GM23338 (cell line): ENCODE results near the gene NTN3. TPM values are rescaled to one million over a fixed set of nuclear protein-coding genes. Genes with fewer than 3 reads are reported as not detected.

Experiments
- ATAC-seq: fragments of 200-7000 bp; cut with Tn5 transposase; 3 replicates; pipeline ENCODE4 v1.9.1; 2020
- DNase-seq: peaks from one replicate; pipeline ENCODE4 v3.0.0-alpha.2; 2015; ENCODE audit warnings: low spot score
- H2AFZ ChIP-seq: fragments of 200-600 bp; sonication (generic); 2 replicates; pipeline ENCODE4 v1.8.0; 2016; ENCODE audit warnings: antibody characterized with exemption, mild to moderate bottlenecking, moderate library complexity
- H3F3A ChIP-seq: fragments of 200-600 bp; sonication (generic); replicated peaks from 2 replicates; pipeline ENCODE4 v1.8.0; 2017; ENCODE audit warnings: antibody characterized with exemption, mixed run types, low read depth
- H3K27ac ChIP-seq: fragments of 200-600 bp; sonication (generic); 2 replicates; pipeline ENCODE4 v1.6.1; 2016; ENCODE audit warnings: low read depth
- H3K27me3 ChIP-seq: fragments of 200-600 bp; sonication (generic); 2 replicates; pipeline ENCODE4 v1.8.0; 2016; ENCODE audit warnings: mild to moderate bottlenecking, mixed run types, moderate library complexity; ENCODE audit not compliant: insufficient read depth
- H3K36me3 ChIP-seq: fragments of 200-600 bp; sonication (generic); 2 replicates; pipeline ENCODE4 v1.8.0; 2016; ENCODE audit warnings: mild to moderate bottlenecking; ENCODE audit not compliant: insufficient read depth
- H3K4me1 ChIP-seq: fragments of 200-600 bp; sonication (generic); 2 replicates; pipeline ENCODE4 v1.8.0; 2016; ENCODE audit warnings: mild to moderate bottlenecking, moderate library complexity; ENCODE audit not compliant: insufficient read depth
- H3K4me2 ChIP-seq: fragments of 200-600 bp; sonication (generic); 2 replicates; pipeline ENCODE4 v1.7.1; 2017; ENCODE audit warnings: mixed run types
- H3K4me3 ChIP-seq: fragments of 200-600 bp; sonication (generic); 2 replicates; pipeline ENCODE4 v1.6.1; 2016; ENCODE audit warnings: mixed run types
- H3K79me2 ChIP-seq: fragments of 200-600 bp; sonication (generic); replicated peaks from 2 replicates; pipeline ENCODE4 v1.8.0; 2017; ENCODE audit warnings: mild to moderate bottlenecking; ENCODE audit not compliant: insufficient read depth
- H3K9me2 ChIP-seq: fragments of 200-600 bp; sonication (generic); 2 replicates; pipeline ENCODE4 v1.8.0; 2017; ENCODE audit not compliant: insufficient read depth
- H4K20me1 ChIP-seq: fragments of 200-600 bp; sonication (generic); replicated peaks from 2 replicates; pipeline ENCODE4 v1.8.0; 2017; ENCODE audit warnings: mild to moderate bottlenecking; ENCODE audit not compliant: insufficient read depth
- H3K27ac Mint-ChIP-seq: 2 replicates; pipeline ENCODE4 v1.8.0; 2020; ENCODE audit warnings: inconsistent platforms, mild to moderate bottlenecking, moderate library complexity, mixed read lengths
- H3K27me3 Mint-ChIP-seq: 3 replicates; pipeline ENCODE4 v1.8.0; 2022; ENCODE audit warnings: low read depth, mild to moderate bottlenecking, moderate library complexity, mixed read lengths, inconsistent platforms; ENCODE audit not compliant: insufficient read depth, poor library complexity
- H3K36me3 Mint-ChIP-seq: 3 replicates; pipeline ENCODE4 v1.8.0; 2021; ENCODE audit warnings: low read depth, mild to moderate bottlenecking, inconsistent platforms, moderate library complexity, mixed read lengths
- H3K4me1 Mint-ChIP-seq: 3 replicates; pipeline ENCODE4 v1.8.0; 2020; ENCODE audit warnings: mild to moderate bottlenecking, inconsistent platforms, mixed read lengths
- H3K4me3 Mint-ChIP-seq: 3 replicates; pipeline ENCODE4 v1.8.0; 2021; ENCODE audit warnings: moderate library complexity, mild to moderate bottlenecking, inconsistent platforms, mixed read lengths
- H3K9me3 Mint-ChIP-seq: 3 replicates; pipeline ENCODE4 v1.8.0; 2020; ENCODE audit warnings: moderate library complexity, mild to moderate bottlenecking, inconsistent platforms, mixed read lengths
- EZH2phosphoT487 ChIP-seq: fragments of 200-600 bp; sonication (generic); IDR thresholded peaks from one replicate; pipeline ENCODE4 v1.8.1; 2018; ENCODE audit warnings: antibody characterized with exemption; ENCODE audit not compliant: unreplicated experiment
- NANOG ChIP-seq: IDR thresholded peaks from 2 replicates; pipeline ENCODE4 v1.6.1; 2016; ENCODE audit warnings: antibody characterized with exemption, borderline replicate concordance
- POLR2AphosphoS5 ChIP-seq: IDR thresholded peaks from 2 replicates; pipeline ENCODE4 v1.6.1; 2016; ENCODE audit warnings: antibody characterized with exemption, low read depth
- ZNF114 ChIP-seq: fragments of 250-450 bp; sonication (Bioruptor Pico); IDR thresholded peaks from 2 replicates; pipeline ENCODE4 v1.5.0; 2020; ENCODE audit warnings: mild to moderate bottlenecking, moderate library complexity
- ZNF331 ChIP-seq: fragments of 250-450 bp; sonication (Bioruptor Pico); IDR thresholded peaks from 2 replicates; pipeline ENCODE4 v1.5.0; 2020; ENCODE audit warnings: low read depth, mild to moderate bottlenecking, moderate library complexity
- ZNF462 ChIP-seq: fragments of 250-450 bp; sonication (Bioruptor Pico); IDR thresholded peaks from 2 replicates; pipeline ENCODE4 v1.5.0; 2020; ENCODE audit warnings: mild to moderate bottlenecking, moderate library complexity
- polyA plus RNA-seq: library from polyadenylated mRNA; unstranded; fragments of >200 nt; fragmentation: Nextera tagmentation; extraction: Ambion mirVana; gene quantifications from 2 replicates; pipeline ENCODE4 v1.2.1, GENCODE V29; 2016
- total RNA-seq: library from RNA; depleted of rRNA; stranded (reverse); fragments of >200 nt; shearing (Covaris generic); gene quantifications from 2 replicates; pipeline ENCODE4 v1.2.3, GENCODE V29; 2014
- TF ChIP-seq, protein P1 (sequence below), 2 experiments: fragments of 200-600 bp in 1 of 2; sonication (generic) in 1 of 2; conservative IDR thresholded peaks; 2 replicates each; pipeline versions ENCODE4 v1.5.1 to v1.6.1; 2016 to 2017; ENCODE audit warnings: antibody characterized with exemption in 2 of 2, low read depth in 2 of 2, mild to moderate bottlenecking in 2 of 2, moderate library complexity in 1 of 2

NTN3 gene
- total and polyA plus RNA-seq, 2 experiments from 2014 or later = 0.10 to 1.7 TPM

DNA sequence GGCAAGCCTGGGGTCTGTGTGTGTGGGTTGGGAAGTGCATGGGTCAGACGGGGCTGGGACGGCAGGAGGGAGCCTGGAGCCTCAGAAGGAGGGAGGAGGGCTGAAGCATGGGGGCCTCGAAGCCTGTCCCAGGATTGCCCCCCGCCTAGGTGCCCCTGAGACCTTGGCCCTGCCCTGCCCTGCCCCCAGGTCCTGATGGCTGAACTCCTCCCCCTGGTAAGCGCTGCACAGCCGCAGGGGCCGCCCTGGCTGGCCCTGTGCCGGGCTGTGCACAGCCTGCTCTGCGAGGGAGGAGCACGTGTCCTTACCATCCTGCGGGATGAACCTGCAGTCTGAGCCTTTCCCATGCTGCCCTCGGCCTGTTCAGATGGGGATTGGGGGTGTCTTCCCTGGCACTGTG lies 6.8 kb upstream of the NTN3 start (continued):
- TF ChIP-seq ZNF462 (CRISPR knock-in tag) = no peak
- no peak for TF ChIP-seq EZH2phosphoT487
- no peak for TF ChIP-seq ZNF114 (CRISPR knock-in tag)
- TF ChIP-seq NANOG = no peak
- no peak for TF ChIP-seq ZNF331 (CRISPR knock-in tag)
- no peak for TF ChIP-seq POLR2AphosphoS5

DNA sequence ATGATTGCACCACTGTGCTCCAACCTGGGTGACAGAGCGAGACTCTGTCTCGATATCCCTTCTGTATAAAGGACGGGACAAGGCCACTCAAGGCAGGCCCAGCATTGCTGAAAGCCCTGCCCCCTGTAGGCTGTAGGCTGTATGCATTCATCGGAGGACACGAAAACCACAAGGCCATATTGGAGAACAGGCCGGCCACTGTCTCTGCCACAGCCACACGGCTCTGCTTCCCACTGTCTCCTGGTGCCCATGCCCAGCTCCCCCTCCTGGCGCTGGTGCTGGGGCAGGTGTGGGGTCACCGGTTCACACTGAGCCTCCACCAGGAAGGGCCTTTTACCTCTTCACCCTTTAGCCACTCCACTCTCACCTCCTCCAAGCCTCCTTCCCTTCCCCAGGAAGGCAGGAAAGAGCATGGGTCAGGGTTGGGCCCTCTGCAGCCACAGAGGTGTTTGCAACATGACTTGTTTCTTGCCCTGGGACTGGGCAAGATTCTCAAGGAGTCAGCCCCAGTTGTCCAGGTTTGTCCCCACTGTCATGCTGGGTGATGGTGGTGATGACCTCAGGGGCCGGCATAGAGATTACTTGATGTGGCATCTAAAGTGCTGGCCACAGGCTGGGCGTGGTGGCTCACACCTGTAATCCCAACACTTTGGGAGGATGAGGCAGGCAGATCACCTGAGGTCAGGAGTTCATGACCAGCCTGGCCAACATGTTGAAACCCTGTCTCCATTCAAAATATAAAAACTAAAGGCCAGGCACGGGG lies 5.3 kb upstream of the NTN3 start:
- peaks cover 32% of the 10 kb centered on the region for H3K27me3 Mint-ChIP-seq
- H3K9me3 Mint-ChIP-seq = no peaks in the 10 kb centered on the region
- no peak overlapping the region for H3K27ac Mint-ChIP-seq
- peaks cover 12% of the 10 kb centered on the region for H3K4me1 Mint-ChIP-seq
- H3K79me2 ChIP-seq = peaks cover 11% of the 10 kb centered on the region
- H3K27me3 ChIP-seq = peaks cover 30% of the 10 kb centered on the region
- H3K4me2 ChIP-seq = no peak overlapping the region
- no peaks in the 10 kb centered on the region for H3K9me2 ChIP-seq
- ATAC-seq (peak; percentile 21), DNase-seq (peak; percentile 75)
- no peaks in the 10 kb centered on the region for H3K36me3 ChIP-seq
- no peaks in the 10 kb centered on the region; the same call in 1 of the 2 replicates for H4K20me1 ChIP-seq
- H3K4me1 ChIP-seq = peaks cover 17% of the 10 kb centered on the region
- TF ChIP-seq, protein P1, sequence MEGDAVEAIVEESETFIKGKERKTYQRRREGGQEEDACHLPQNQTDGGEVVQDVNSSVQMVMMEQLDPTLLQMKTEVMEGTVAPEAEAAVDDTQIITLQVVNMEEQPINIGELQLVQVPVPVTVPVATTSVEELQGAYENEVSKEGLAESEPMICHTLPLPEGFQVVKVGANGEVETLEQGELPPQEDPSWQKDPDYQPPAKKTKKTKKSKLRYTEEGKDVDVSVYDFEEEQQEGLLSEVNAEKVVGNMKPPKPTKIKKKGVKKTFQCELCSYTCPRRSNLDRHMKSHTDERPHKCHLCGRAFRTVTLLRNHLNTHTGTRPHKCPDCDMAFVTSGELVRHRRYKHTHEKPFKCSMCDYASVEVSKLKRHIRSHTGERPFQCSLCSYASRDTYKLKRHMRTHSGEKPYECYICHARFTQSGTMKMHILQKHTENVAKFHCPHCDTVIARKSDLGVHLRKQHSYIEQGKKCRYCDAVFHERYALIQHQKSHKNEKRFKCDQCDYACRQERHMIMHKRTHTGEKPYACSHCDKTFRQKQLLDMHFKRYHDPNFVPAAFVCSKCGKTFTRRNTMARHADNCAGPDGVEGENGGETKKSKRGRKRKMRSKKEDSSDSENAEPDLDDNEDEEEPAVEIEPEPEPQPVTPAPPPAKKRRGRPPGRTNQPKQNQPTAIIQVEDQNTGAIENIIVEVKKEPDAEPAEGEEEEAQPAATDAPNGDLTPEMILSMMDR (conservative IDR thresholded peaks at IDR 0.05; ENCODE audit: low read depth in 2 of 2) = peak; percentile 55 to 70
- TF ChIP-seq EZH2phosphoT487 = no peak
- peaks cover 20% of the 10 kb centered on the region for H3F3A ChIP-seq
- no peak overlapping the region for H3K27ac ChIP-seq
- H3K36me3 Mint-ChIP-seq = peaks cover 10% of the 10 kb centered on the region
- no peak overlapping the region for H2AFZ ChIP-seq
- no peak overlapping the region for H3K4me3 Mint-ChIP-seq
- H3K4me3 ChIP-seq = no peak overlapping the region
